ENCODE results near the gene RALGPS2.

DNA sequence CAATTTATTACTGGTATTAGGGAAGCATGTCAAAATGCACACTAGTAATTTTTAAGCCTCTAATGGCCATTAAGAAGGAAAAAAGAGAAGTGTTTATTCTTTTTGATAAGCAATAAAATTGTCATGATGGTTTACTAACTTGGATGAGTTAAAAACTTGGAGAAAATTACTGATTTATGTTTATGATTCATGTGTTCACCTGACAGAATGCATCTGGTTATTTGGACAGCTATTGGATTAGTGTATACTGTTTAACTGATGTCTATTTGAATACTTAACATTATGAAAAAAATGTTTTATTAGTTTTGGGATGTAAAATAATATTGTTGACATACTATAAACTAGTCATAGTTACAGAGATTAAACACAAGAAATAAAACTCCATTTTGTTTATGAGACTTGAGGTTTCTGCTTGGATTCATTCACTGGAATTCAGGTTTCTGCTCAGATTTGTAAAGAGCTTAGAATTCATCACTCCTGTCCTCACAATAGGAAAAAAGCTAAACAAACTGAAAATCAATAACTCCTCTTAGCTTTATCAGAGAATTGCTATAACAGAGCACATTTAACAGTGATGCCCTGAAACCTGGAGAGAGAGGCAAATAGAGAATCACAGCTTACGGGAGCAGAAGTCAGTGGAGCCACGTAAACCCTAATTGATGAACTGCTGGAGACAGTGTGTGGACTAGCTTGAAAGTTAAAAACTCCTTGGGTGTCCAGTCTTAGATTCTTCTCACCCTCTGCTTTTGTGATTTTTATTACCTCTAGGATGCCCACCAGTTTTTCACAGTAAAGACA, 56.7 kb downstream of the RALGPS2 start:
- TF ChIP-seq POLR2A (IDR thresholded peaks at IDR 0.05; ENCODE audit: low read depth, low read length) (no peak), TAF1 (IDR thresholded peaks at IDR 0.05; ENCODE audit: borderline replicate concordance, low read depth, low read length) (no peak), POLR2AphosphoS5 (IDR thresholded peaks at IDR 0.05; ENCODE audit: low read depth, low read length) (no peak)
